ENCODE data around the gene BORCS5.

The BORCS5 gene

DNA sequence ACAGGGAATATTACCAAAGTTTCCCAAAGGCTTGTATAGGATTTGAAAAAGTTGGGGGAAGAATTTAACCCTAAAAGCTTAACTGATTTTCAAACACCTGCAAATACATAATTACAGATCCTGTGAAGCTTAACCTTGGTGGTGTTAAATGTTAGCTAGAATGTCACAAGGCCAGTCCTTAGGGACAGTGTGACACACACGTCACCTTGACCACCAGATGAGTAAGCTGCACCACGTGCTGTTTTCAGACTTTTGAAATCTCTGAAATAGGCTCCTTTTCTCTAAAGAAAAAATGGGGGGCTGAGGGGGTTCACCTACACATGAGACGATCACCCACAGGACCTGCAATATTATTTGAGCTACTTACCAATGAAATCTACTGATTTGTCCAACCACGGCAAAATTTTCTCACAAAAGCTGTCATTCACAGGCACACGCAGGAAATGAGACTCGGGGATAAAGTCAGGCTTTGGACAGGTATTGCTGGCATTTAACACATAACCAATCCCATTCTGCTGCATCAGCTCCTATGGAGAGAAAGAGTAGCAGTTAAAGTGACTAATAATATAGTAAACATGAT lies 129.9 kb downstream of the BORCS5 start:
- DNase-seq (ENCODE audit: insufficient read length, low spot score) (no peak), FAIRE-seq (no peak)
- TF ChIP-seq POLR2A (IDR thresholded peaks at IDR 0.05; ENCODE audit: low read depth, low read length), result no peak
- no peak for TF ChIP-seq PAX5 (IDR thresholded peaks at IDR 0.05; ENCODE audit: insufficient read depth, low read length, severe bottlenecking)
- TF ChIP-seq POU2F2 (IDR thresholded peaks at IDR 0.05; ENCODE audit: low read depth, low read length), result no peak
- TF ChIP-seq SPI1 (IDR thresholded peaks at IDR 0.05; ENCODE audit: low read depth, low read length), result no peak
- TF ChIP-seq POLR2AphosphoS5 (IDR thresholded peaks at IDR 0.05; ENCODE audit: low read depth, low read length), result no peak
- TF ChIP-seq TAF1 (IDR thresholded peaks at IDR 0.05; ENCODE audit: low read depth, low read length), result no peak

DNA sequence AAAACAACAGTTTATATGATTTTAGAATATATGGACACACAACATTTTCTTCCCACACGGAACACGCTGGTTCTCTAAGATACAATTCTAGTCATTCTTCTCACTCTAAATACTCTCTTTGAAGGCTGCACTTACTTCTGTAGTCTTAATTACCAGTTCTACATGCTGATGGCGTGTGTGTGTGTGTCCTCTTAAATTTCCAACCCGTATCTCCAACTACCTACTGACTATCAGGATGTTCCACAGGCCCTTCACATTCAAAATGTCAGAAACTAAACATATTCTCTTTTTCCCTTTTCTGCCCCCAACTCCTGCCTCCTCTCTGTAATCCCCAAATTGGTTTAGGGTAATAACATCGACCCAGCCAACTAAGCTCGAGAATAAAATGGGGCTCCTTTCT lies 130.6 kb downstream of the BORCS5 start:
- no peak for FAIRE-seq
- DNase-seq (ENCODE audit: insufficient read length, low spot score), result no peak
- TF ChIP-seq PAX5 (IDR thresholded peaks at IDR 0.05; ENCODE audit: insufficient read depth, low read length, severe bottlenecking) (no peak), SPI1 (IDR thresholded peaks at IDR 0.05; ENCODE audit: low read depth, low read length) (no peak), TAF1 (IDR thresholded peaks at IDR 0.05; ENCODE audit: low read depth, low read length) (no peak), POLR2A (IDR thresholded peaks at IDR 0.05; ENCODE audit: low read depth, low read length) (no peak), POU2F2 (IDR thresholded peaks at IDR 0.05; ENCODE audit: low read depth, low read length) (no peak), POLR2AphosphoS5 (IDR thresholded peaks at IDR 0.05; ENCODE audit: low read depth, low read length) (no peak)

DNA sequence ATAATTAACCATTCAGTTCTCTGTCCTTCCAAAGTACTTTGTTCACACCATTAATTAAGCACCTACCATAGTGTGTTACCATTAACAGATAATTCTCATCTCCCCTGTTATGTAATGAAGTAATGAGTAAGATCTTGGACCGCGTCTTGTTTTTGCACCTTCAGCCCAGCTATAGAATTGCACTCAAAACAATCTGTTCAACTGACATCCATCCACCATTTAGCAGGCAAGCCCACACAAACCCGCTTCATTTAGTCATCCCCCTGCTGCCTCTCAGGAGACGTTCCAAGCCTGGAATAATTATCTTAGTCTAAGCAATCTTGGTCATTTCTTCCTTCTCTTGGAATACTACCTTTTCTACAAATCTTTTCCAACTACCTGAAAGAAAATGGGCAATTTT lies 131.4 kb downstream of the BORCS5 start:
- no peak for FAIRE-seq
- no peak for DNase-seq (ENCODE audit: insufficient read length, low spot score)
- TF ChIP-seq TAF1 (IDR thresholded peaks at IDR 0.05; ENCODE audit: low read depth, low read length) (no peak), SPI1 (IDR thresholded peaks at IDR 0.05; ENCODE audit: low read depth, low read length) (no peak), POU2F2 (IDR thresholded peaks at IDR 0.05; ENCODE audit: low read depth, low read length) (no peak), PAX5 (IDR thresholded peaks at IDR 0.05; ENCODE audit: insufficient read depth, low read length, severe bottlenecking) (no peak), POLR2A (IDR thresholded peaks at IDR 0.05; ENCODE audit: low read depth, low read length) (no peak), POLR2AphosphoS5 (IDR thresholded peaks at IDR 0.05; ENCODE audit: low read depth, low read length) (no peak)

- TF ChIP-seq POLR2A (IDR thresholded peaks at IDR 0.05; ENCODE audit: low read depth, low read length) (no peak), POLR2AphosphoS5 (IDR thresholded peaks at IDR 0.05; ENCODE audit: low read depth, low read length) (no peak)
- DNase-seq (ENCODE audit: insufficient read length, low spot score), result no peak
- FAIRE-seq, result no peak
Observed at GRCh38 chr12:12488823-12489550, 132.1 kb downstream of the BORCS5 start.

DNA sequence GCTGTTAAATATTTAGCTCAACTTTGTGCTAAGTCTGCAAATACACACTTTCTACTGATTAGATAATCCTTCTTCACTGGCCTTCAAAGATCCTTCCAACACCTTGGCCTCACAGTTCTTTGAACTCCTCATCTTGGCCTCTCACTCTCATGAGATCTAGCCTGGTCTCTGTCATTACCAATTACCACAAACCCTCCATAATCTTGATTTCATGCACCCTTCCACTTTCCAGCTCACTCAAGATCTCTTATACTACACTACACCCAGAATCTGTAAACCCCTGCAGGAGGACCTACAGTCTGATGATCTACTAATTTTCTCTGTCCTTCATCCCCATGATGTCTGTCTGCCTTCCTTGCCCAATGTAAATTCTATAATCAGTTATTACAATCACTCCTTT lies 134.7 kb downstream of the BORCS5 start:
- no peak for DNase-seq (ENCODE audit: insufficient read length, low spot score)
- no peak for FAIRE-seq
- TF ChIP-seq POLR2A (IDR thresholded peaks at IDR 0.05; ENCODE audit: low read depth, low read length) (no peak), PAX5 (IDR thresholded peaks at IDR 0.05; ENCODE audit: insufficient read depth, low read length, severe bottlenecking) (no peak), TAF1 (IDR thresholded peaks at IDR 0.05; ENCODE audit: low read depth, low read length) (no peak), SPI1 (IDR thresholded peaks at IDR 0.05; ENCODE audit: low read depth, low read length) (no peak), POLR2AphosphoS5 (IDR thresholded peaks at IDR 0.05; ENCODE audit: low read depth, low read length) (no peak), POU2F2 (IDR thresholded peaks at IDR 0.05; ENCODE audit: low read depth, low read length) (no peak)

GRCh38 chr12:12492547-12492946 lies 135.7 kb downstream of the BORCS5 start:
- no peak for FAIRE-seq
- TF ChIP-seq POLR2AphosphoS5 (IDR thresholded peaks at IDR 0.05; ENCODE audit: low read depth, low read length) (no peak), PAX5 (IDR thresholded peaks at IDR 0.05; ENCODE audit: insufficient read depth, low read length, severe bottlenecking) (no peak), TAF1 (IDR thresholded peaks at IDR 0.05; ENCODE audit: low read depth, low read length) (no peak), POLR2A (IDR thresholded peaks at IDR 0.05; ENCODE audit: low read depth, low read length) (no peak), SPI1 (IDR thresholded peaks at IDR 0.05; ENCODE audit: low read depth, low read length) (no peak), POU2F2 (IDR thresholded peaks at IDR 0.05; ENCODE audit: low read depth, low read length) (no peak)
- no peak for DNase-seq (ENCODE audit: insufficient read length, low spot score)

GRCh38 chr12:12495536-12495935 lies 138.7 kb downstream of the BORCS5 start:
- FAIRE-seq (no peak), DNase-seq (ENCODE audit: insufficient read length, low spot score) (no peak)
- TF ChIP-seq TAF1 (IDR thresholded peaks at IDR 0.05; ENCODE audit: low read depth, low read length) (no peak), POU2F2 (IDR thresholded peaks at IDR 0.05; ENCODE audit: low read depth, low read length) (no peak), PAX5 (IDR thresholded peaks at IDR 0.05; ENCODE audit: insufficient read depth, low read length, severe bottlenecking) (no peak), SPI1 (IDR thresholded peaks at IDR 0.05; ENCODE audit: low read depth, low read length) (no peak), POLR2A (IDR thresholded peaks at IDR 0.05; ENCODE audit: low read depth, low read length) (no peak), POLR2AphosphoS5 (IDR thresholded peaks at IDR 0.05; ENCODE audit: low read depth, low read length) (no peak)

- DNase-seq (ENCODE audit: insufficient read length, low spot score) (no peak), FAIRE-seq (no peak)
- TF ChIP-seq PAX5 (IDR thresholded peaks at IDR 0.05; ENCODE audit: insufficient read depth, low read length, severe bottlenecking) (no peak), SPI1 (IDR thresholded peaks at IDR 0.05; ENCODE audit: low read depth, low read length) (no peak), POLR2AphosphoS5 (IDR thresholded peaks at IDR 0.05; ENCODE audit: low read depth, low read length) (no peak), POU2F2 (IDR thresholded peaks at IDR 0.05; ENCODE audit: low read depth, low read length) (no peak)
Observed at GRCh38 chr12:12498210-12498609, 141.3 kb downstream of the BORCS5 start.

DNA sequence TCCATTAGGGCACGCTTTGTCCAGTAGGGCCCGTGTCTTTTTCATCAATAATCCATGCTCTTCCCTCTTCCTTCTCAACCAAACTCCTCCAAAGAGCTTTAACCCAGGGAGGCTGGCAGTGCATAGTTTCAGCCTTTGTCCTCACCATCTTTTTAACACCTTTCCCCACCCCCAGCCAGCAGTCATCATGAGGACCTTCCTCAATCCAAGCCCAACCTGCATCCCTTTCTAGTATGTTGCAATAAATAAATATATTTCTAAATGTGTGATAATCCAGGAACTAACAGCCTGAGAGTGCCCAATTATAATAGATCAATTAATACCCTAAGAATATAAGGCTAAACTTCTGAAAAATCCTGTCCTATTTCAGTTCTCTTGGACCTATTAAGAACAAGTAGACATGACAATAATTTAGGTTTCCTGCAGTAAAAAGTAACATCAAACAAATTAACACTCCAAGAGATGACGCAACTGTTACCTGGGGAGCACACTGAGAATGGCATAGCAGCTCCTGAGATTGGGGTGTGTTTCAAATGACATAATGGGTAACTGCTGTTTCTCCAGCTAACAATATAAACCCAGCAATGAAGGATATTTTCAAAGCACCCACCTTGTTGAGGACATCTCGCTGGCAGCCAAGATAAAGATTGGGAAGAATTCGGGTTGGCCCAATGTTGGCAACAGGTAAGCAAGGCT lies 143.2 kb downstream of the BORCS5 start:
- no peak for DNase-seq (ENCODE audit: insufficient read length, low spot score)
- no peak for FAIRE-seq
- TF ChIP-seq POU2F2 (IDR thresholded peaks at IDR 0.05; ENCODE audit: low read depth, low read length), result no peak
- TF ChIP-seq TAF1 (IDR thresholded peaks at IDR 0.05; ENCODE audit: low read depth, low read length), result no peak
- no peak for TF ChIP-seq POLR2AphosphoS5 (IDR thresholded peaks at IDR 0.05; ENCODE audit: low read depth, low read length)
- TF ChIP-seq PAX5 (IDR thresholded peaks at IDR 0.05; ENCODE audit: insufficient read depth, low read length, severe bottlenecking), result no peak
- no peak for TF ChIP-seq POLR2A (IDR thresholded peaks at IDR 0.05; ENCODE audit: low read depth, low read length)
- TF ChIP-seq SPI1 (IDR thresholded peaks at IDR 0.05; ENCODE audit: low read depth, low read length), result no peak
